ENCODE measurements around the gene LZTR1. TPM values are rescaled to one million over a fixed set of nuclear protein-coding genes. Genes with fewer than 3 reads are reported as not detected.

LZTR1 gene
- total and polyA plus RNA-seq, 10 of the 15 experiments (the other 5 are each of a cell fraction or from before 2014, with no cell fraction given): 0.82 to 50.3 (median 19.3) TPM

- TF ChIP-seq, protein P1, sequence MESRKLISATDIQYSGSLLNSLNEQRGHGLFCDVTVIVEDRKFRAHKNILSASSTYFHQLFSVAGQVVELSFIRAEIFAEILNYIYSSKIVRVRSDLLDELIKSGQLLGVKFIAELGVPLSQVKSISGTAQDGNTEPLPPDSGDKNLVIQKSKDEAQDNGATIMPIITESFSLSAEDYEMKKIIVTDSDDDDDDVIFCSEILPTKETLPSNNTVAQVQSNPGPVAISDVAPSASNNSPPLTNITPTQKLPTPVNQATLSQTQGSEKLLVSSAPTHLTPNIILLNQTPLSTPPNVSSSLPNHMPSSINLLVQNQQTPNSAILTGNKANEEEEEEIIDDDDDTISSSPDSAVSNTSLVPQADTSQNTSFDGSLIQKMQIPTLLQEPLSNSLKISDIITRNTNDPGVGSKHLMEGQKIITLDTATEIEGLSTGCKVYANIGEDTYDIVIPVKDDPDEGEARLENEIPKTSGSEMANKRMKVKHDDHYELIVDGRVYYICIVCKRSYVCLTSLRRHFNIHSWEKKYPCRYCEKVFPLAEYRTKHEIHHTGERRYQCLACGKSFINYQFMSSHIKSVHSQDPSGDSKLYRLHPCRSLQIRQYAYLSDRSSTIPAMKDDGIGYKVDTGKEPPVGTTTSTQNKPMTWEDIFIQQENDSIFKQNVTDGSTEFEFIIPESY (IDR thresholded peaks at IDR 0.05): no peak
- TF ChIP-seq NR2C1 (IDR thresholded peaks at IDR 0.05): no peak
- TF ChIP-seq ZNF384 (IDR thresholded peaks at IDR 0.05; ENCODE audit: borderline replicate concordance, low read depth, low read length): no peak
- no peak for TF ChIP-seq RBBP5 (conservative IDR thresholded peaks at IDR 0.05)
- TF ChIP-seq KLF5 (IDR thresholded peaks at IDR 0.05; ENCODE audit: partially characterized antibody): no peak
- peak; percentile 83 for TF ChIP-seq CREB1 (IDR thresholded peaks at IDR 0.05; ENCODE audit: low read depth)
- TF ChIP-seq RUNX3 (IDR thresholded peaks at IDR 0.05; ENCODE audit: low read length): peak; percentile 51; the same call in 1 of the 2 replicates
- peak; percentile 34; the same call in 1 of the 2 replicates for TF ChIP-seq LARP7 (IDR thresholded peaks at IDR 0.05)
- no peak for TF ChIP-seq SPI1 (IDR thresholded peaks at IDR 0.05; ENCODE audit: borderline replicate concordance, insufficient read depth, low read depth, low read length)
- TF ChIP-seq, protein P2, sequence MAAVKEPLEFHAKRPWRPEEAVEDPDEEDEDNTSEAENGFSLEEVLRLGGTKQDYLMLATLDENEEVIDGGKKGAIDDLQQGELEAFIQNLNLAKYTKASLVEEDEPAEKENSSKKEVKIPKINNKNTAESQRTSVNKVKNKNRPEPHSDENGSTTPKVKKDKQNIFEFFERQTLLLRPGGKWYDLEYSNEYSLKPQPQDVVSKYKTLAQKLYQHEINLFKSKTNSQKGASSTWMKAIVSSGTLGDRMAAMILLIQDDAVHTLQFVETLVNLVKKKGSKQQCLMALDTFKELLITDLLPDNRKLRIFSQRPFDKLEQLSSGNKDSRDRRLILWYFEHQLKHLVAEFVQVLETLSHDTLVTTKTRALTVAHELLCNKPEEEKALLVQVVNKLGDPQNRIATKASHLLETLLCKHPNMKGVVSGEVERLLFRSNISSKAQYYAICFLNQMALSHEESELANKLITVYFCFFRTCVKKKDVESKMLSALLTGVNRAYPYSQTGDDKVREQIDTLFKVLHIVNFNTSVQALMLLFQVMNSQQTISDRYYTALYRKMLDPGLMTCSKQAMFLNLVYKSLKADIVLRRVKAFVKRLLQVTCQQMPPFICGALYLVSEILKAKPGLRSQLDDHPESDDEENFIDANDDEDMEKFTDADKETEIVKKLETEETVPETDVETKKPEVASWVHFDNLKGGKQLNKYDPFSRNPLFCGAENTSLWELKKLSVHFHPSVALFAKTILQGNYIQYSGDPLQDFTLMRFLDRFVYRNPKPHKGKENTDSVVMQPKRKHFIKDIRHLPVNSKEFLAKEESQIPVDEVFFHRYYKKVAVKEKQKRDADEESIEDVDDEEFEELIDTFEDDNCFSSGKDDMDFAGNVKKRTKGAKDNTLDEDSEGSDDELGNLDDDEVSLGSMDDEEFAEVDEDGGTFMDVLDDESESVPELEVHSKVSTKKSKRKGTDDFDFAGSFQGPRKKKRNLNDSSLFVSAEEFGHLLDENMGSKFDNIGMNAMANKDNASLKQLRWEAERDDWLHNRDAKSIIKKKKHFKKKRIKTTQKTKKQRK (IDR thresholded peaks at IDR 0.05; ENCODE audit: low read depth, low read length): no peak
- TF ChIP-seq MYB (IDR thresholded peaks at IDR 0.05; ENCODE audit: borderline replicate concordance, low read depth, low read length): no peak
- TF ChIP-seq EED (IDR thresholded peaks at IDR 0.05; ENCODE audit: low read depth): peak; percentile 70; the same call in 1 of the 2 replicates
- TF ChIP-seq TAF1 (IDR thresholded peaks at IDR 0.05; ENCODE audit: borderline replicate concordance, low read depth, low read length): peak; percentile 93
Measured at GRCh38 chr22:21001601-21002325, 19.7 kb downstream of the LZTR1 start, which contains the start of gene THAP7 (continued).
